Measurements from ENCODE around the gene FBXW11.
A peak's percentile ranks its signal among the peaks of the same experiment; 100 is the strongest.

Gene FBXW11

GRCh38 chr5:172015346-172015745, 8.9 kb upstream of the FBXW11 start:
- no peak for DNase-seq

DNA sequence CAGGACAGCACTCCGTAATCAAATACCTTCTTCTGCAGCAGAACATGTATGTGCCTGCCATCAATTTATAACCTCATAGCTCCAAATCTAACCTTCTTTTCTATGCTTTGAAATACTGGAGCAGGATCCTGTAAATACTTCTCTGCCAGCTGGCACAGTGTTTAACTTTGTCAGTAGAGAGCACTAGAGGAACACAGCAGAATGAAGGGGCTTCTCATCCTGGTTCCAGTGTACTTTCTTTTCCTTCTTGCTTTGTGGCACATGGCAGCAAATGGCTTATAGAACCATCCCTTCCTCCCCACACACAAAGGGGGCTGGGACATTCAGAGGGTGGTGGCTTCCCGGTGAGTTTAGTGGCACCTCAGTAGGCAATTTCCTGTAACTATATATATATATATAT, 3.8 kb upstream of the FBXW11 start:
- DNase-seq = no peak

DNA sequence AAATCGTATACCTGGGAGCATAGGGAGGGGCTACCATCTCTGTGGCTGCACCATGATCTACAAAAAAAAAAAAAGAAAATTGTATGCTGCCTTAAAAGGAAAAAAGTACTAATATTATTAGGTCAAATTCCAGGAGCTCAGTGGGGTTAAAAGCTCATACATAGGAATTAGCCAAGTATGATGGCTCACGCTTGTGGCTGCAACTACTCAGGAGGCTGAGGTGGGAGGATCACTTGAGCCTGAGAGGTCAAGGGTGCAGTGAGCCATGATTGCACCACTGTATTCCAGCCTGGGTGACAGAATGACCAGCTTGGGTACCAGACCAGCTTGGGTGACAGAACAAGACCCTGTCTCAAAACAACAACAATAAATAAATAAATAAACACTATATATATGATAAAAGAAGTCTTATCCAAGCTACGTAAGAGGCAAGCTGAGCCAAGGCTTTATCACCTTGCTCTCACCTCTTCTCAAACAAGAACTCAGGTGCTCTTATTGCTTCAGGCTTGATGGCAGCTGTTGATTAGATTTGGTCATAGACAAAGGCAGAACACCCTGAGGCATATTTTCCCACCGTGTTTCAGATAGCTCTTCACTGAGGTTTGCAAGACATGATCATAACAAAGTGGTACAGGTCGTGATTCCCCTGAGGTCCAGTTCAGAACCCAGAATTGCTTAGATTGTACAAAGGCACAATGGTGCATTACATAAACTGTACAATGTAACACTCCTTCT, 3.3 kb upstream of the FBXW11 start:
- no peak for DNase-seq

DNA sequence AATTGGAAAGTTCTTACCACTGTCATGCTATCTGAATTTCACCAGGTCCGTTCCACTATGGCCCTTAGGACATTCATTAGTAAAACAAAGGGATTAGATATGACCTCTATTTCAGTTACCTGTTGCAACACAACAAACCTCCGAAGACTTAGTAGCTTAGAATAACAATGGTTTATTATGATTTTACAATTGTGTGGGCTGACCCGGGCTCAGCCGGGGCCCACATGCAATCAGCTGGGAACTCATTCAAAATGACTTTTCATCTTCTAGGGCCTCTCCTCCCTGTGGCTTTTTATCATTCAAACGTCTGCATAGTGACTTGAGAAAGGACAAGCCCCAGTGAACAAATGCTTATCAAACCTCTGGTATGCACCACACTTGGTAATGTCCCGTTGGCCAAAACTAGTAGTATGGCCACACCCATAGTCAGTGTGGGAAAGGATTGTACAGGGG, 2.3 kb upstream of the FBXW11 start:
- DNase-seq = no peak

- no peak for DNase-seq
Measured at GRCh38 chr5:172008111-172008455, 1.6 kb upstream of the FBXW11 start.

DNA sequence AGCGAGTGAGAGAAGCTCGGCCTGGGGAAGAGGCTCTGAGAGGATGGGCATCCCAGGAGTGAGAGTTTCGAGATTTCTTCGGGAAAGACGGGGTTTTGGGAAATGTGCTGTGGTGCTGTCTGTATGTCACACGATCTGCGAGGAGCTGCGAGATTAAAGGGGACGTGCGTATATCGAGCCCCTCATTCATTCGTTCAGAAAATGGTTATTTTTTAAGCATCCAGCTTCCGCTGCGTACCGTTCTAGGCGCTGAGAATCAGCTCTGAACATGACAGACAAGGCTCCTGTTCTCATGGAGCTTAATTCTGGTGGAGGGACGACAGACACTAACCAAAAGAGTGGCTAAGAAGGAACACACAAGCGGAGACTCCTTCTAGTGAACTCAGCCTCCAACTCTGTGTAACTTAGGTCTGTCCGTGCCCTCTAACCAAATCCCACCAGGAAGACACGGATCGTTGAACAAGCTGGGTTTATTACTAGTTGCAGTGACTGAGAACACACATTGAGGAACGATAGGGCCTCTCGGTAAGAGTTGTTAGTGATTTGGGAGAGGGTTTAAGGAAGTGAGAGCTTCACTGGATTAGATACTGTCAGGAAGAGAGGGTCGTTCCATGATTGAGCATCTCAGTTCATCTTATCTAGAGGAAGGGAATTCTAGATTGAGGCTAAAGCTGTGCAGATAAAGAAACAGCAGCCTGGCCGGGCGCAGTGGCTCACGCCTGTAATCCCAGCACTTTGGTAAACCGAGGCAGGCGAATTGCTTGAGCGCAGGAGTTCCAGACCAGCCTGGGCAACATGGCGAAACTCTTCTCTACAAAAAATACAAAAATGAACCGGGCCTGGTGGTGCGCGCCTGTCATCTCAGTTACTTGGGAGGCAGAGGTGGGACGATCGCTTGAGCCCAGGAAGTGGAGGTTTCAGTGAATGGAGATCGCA, 1.0 kb upstream of the FBXW11 start:
- DNase-seq = peak; percentile 26

DNA sequence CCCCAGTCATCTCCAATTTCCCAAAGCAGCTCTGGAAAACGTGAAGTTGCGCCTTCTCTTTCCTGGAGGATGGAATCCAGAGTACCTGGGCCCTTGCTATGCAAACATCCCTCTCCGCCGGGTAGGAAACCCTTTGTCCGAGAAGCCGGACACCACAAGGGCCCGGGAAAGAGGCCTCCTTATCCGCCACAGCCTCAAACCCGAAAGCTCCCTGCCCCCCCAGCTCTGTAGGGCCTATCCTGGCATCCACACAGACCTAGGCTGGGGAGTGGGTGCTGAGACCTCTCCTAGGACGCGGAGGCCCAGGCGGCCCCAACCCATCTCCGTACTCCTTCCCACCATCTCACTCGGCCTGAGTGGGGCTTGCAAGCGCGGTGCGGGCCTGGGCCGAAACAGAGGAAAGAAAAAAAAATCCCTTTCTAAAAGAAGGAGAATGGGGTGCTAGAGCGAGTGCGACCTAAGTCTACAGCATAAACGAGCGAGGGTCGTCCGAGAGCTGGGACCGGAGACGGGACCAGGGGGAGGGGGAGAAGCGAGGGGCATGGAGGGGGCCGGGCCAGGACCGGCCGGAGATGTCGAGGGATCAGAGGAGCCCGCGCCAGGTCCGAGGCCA, 624 bp downstream of the FBXW11 start:
- DNase-seq = no peak

DNA sequence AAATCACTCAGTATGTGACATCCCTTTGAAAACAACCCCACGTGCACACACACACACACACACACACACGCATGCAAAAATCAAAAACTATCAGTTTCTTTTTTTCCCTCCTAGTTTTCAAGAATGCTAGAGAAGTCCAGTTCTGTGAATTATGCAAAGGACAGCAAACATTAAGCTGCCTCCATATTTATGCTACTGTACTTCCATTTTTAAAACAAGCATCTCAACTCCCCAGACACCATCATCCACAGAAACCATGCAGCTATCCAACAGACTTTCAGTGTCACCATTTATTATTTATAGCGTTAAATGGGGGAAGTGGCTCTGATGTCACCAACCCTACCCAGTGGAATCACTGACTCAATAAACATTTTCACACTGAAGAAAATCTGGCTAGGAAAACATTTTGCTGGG, 1.6 kb downstream of the FBXW11 start:
- peak; percentile 34 for DNase-seq

DNA sequence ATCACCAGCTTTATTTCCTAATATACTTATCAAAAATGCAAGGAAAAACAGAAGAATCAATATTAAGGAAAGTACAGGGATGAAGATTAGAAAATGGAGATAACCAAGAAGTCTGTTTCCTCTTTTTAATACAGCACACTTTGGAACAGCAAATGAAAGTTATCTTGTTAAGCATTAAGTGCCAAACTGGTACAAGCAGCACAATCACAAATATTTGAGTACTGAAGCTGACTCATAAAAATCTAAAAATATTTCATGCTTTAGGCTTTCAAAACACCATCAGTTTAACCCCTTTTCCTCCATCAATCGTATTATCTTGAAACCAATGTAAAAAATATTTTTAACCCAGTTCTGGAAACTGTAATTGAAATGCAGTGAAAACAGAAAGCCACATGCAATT, 2.7 kb downstream of the FBXW11 start:
- no peak for DNase-seq

DNA sequence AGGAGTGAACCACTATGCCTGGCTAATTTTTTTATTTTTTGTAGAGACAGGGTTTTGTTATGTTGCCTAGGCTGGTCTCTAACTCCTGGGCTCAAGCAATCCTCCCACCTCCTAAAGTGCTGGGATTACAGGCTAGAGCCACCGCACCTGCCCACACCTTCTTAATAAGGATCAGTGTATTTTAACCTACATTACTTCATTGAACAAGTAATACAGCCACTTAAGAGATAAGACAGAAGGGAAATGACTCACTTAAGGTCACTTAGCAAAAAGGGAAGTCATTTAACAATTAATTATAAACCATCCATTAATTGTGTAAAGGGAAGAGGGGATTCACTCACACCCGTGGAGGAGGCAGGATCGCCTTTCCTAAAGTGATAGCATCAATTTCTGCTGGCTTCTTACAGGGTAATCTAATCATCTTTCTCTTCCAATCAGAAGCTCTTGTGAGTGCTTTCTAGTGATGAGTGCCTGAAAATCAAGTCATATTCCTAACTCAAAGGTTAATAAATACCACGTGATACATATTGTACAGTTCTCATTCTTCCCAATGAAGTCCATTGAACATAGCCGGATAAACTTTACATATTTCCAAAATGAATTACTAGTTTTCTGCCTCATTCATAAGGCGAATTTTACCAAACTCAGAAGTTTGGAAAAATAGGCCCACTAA, 3.5 kb downstream of the FBXW11 start:
- no peak for DNase-seq

- no peak for DNase-seq
Measured at GRCh38 chr5:172002310-172002709, 4.1 kb downstream of the FBXW11 start.

GRCh38 chr5:171999877-172000276, 6.6 kb downstream of the FBXW11 start:
- DNase-seq = no peak

DNA sequence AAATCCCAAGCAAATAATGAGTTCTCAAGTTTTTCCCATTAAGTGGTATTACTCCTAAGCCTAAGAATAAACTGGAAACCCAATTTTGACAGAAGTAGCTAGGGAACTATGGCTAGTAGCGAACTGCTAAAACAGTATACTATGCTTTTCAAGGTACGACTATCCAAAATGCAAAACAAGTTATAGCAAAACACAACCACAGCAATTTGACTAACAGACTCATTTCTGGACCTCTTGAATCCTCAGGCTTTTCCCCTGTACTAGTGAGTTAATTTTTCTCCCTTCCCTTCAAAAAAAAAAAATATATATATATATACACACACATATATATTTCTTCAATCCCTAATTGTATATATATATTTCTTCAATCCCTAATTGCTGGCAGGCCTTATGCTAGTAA, 7.3 kb downstream of the FBXW11 start:
- DNase-seq = no peak

- no peak for DNase-seq
Measured at GRCh38 chr5:171997011-171997410, 9.4 kb downstream of the FBXW11 start.

- no peak for DNase-seq
Measured at GRCh38 chr5:171992813-171993212, 13.6 kb downstream of the FBXW11 start.

DNA sequence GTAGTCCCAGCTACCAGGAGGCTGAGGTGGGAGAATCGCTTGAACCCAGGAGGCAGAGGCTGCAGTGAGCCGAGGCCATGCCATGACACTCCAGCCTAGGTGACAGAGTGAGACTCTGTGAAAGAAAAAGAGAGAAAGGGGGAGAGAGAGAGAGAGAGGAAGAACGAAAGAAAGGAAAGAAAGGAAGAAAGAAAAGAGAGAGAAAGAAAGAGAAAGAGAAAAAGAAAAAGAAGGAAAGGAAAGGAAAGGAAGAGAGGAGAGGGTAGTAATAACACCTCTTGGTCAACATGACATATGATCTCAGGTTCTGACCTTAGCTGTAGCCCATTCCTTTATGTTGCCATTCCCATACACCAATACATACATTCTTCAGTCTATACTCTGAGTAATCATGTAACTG, 14.1 kb downstream of the FBXW11 start:
- DNase-seq = no peak

DNA sequence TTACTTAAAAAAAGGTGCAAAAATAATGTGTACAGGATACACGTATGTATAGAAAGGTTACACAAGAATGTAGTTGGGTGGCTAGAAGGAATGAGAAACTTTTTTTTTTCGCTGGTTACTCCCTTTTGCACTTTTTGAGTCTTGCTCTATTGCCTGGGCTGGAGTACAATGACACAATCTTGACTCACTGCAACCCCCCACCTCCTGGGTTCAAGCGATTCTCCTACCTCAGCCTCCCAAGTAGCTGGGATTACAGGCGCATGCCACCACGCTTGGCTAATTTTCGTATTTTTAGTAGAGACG, 15.8 kb downstream of the FBXW11 start:
- DNase-seq = no peak

DNA sequence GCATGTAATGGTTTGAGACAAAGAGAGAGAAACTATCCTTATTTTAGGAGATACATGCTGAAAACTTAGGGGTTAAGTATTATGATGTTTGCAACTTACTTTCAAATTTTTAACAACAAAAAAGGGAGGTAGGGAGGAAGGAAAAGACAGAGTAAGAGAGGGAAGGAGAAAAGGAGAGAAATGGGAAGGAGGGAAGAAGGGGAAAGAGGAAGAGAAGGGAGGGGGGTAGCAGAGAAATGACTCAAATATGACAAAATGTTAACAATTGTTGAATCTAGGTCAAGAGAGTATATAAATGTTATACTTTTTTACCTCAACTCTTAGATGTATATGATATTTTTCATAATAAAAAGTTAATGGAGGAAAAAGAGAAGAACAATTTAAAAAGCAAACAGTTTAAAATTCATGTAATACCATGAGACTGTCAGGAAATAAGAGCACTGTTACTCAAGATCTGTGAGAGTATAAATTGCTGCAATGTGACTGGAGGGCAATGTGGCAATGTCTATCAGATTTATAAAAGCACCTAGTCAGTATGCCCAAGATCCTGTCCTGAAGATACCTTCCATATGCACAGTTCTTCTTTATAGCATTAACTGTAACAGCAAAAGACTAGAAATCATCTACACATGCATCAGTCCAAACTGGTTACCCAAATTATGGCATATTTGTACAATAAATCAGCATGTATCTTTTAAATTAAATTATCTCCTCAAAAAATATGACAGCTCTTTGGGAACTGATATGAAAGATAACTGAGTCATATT, 16.3 kb downstream of the FBXW11 start:
- DNase-seq = no peak

GRCh38 chr5:171989276-171989675, 17.2 kb downstream of the FBXW11 start:
- DNase-seq = no peak

GRCh38 chr5:171986772-171987171, 19.7 kb downstream of the FBXW11 start:
- DNase-seq = no peak

GRCh38 chr5:171984748-171985419, 21.6 kb downstream of the FBXW11 start:
- no peak for DNase-seq

DNA sequence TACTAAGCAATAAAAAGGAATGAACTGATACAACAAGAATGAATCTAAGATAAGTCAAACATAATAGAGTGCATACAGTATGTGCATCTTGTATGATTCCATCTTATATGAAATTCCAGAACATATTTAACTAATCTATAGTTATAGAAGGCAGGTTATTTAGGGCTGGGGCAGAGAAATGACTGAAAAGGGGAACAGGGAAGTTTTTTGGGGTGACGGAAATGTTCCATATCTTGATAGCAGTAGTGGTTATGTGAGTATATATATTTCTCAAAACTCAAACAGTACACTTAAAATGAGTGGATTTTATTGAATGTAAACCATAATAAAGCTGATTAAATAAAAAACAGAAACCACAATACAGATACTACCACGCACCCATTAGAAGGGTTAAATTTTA, 24.6 kb downstream of the FBXW11 start:
- no peak for DNase-seq
